ENCODE results near the gene COMT. TPM values are rescaled to one million over a fixed set of nuclear protein-coding genes. Genes with fewer than 3 reads are reported as not detected.

The COMT gene
- total and polyA plus RNA-seq, 9 of the 15 experiments (the other 6 are each of a cell fraction or from before 2014, with no cell fraction given): 12.5 to 351 (median 155) TPM

- no peak for TF ChIP-seq CTCF (IDR thresholded peaks at IDR 0.05 in 2 of 3, conservative IDR thresholded peaks at IDR 0.05 in 1 of 3; ENCODE audit: insufficient read depth in 2 of 3, low read depth in 1 of 3, low read length in 3 of 3)
- TF ChIP-seq NFYB (IDR thresholded peaks at IDR 0.05; ENCODE audit: extremely low read depth, insufficient read length): no peak
- no peak for TF ChIP-seq FOXJ3 (CRISPR knock-in tag; IDR thresholded peaks at IDR 0.05)
- 0 out of 2 replicates have a peak, but pooled peaks have one; percentile 2 for TF ChIP-seq ZNF277 (CRISPR knock-in tag; IDR thresholded peaks at IDR 0.05; ENCODE audit: borderline replicate concordance)
- TF ChIP-seq SMAD2 (IDR thresholded peaks at IDR 0.05; ENCODE audit: low read depth, low read length): no peak
- TF ChIP-seq ZFX (CRISPR knock-in tag; IDR thresholded peaks at IDR 0.05): no peak
- 0 out of 2 replicates have a peak, but pooled peaks have one; percentile 57 for TF ChIP-seq MTF1 (CRISPR knock-in tag; IDR thresholded peaks at IDR 0.05; ENCODE audit: borderline replicate concordance)
- no peak for TF ChIP-seq C11orf30 (IDR thresholded peaks at IDR 0.05; ENCODE audit: low read depth)
- no peak for TF ChIP-seq FIP1L1 (IDR thresholded peaks at IDR 0.05; ENCODE audit: low read depth, low read length, poor library complexity, severe bottlenecking)
- no peak for TF ChIP-seq ELK1 (CRISPR knock-in tag; IDR thresholded peaks at IDR 0.05)
- TF ChIP-seq ZNF324 (CRISPR knock-in tag; IDR thresholded peaks at IDR 0.05): no peak
- no peak for TF ChIP-seq MED1 (CRISPR knock-in tag; IDR thresholded peaks at IDR 0.05; ENCODE audit: borderline replicate concordance)
- TF ChIP-seq TEAD1 (CRISPR knock-in tag; IDR thresholded peaks at IDR 0.05): no peak
- TF ChIP-seq MIER1 (IDR thresholded peaks at IDR 0.05; ENCODE audit: low read depth): no peak
- 0 out of 2 replicates have a peak, but pooled peaks have one; percentile 25 for TF ChIP-seq DIDO1 (tag; IDR thresholded peaks at IDR 0.05; ENCODE audit: low read depth)
- no peak for TF ChIP-seq ZNF75A (CRISPR knock-in tag; IDR thresholded peaks at IDR 0.05)
- TF ChIP-seq ZNF436 (CRISPR knock-in tag; IDR thresholded peaks at IDR 0.05): 0 out of 2 replicates have a peak, but pooled peaks have one; percentile 9
- no peak for TF ChIP-seq TAF1 (IDR thresholded peaks at IDR 0.05; ENCODE audit: control insufficient read depth, extremely low read depth, insufficient read depth, low read length, severe bottlenecking)
- TF ChIP-seq SRSF3 (IDR thresholded peaks at IDR 0.05; ENCODE audit: insufficient read depth, low read length): no peak
Measured at GRCh38 chr22:20017622-20017958, 76.0 kb downstream of the COMT start (continued).
